Activated T-cell treated with anti-CD3 and anti-CD28 coated beads, Interleukin-2, amount 50 U/mL, for 48 hours (primary cell): ENCODE data around the gene ARHGAP22.

ENCODE experiments used
- DNase-seq, 2 experiments: peaks; one replicate each; pipeline ENCODE4 v3.0.0-alpha.2; 2020

ARHGAP22 gene

DNA sequence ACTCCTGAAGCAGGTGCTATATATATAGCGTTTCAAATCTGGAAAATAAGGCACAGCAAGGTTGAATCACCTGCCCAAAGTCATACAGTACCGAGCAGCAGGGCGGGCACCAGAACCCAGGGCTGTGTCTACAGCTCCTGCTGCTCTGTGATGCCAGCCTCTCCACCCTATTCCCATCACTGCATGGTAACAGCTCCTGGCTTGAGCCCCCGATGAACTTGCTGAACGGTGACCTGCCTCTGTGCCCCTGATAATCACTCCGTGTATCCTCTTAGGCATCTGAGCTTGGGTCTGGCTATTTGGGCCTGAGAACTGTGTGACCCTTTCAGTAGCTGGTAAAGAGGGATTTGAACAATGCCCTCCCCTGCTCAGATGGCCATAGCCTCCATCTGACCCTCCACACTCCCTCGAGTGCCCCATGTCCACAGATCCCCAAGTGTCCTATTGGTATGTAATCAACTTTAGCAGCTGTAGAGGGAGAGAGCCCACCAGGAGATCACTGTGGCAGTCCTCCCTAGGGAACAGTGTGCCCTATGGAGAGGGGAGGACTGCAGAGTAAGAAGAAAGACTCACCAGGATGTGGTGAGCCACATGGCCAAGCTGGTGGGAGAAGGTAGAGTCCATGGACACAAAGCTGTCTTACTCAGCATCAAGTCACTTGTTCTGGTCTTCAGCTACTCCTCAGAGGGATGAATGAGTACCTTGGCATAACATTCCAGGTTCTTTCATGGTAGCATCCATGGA is 1.1 kb upstream of the ARHGAP22 start:
- DNase-seq, result no peak

DNA sequence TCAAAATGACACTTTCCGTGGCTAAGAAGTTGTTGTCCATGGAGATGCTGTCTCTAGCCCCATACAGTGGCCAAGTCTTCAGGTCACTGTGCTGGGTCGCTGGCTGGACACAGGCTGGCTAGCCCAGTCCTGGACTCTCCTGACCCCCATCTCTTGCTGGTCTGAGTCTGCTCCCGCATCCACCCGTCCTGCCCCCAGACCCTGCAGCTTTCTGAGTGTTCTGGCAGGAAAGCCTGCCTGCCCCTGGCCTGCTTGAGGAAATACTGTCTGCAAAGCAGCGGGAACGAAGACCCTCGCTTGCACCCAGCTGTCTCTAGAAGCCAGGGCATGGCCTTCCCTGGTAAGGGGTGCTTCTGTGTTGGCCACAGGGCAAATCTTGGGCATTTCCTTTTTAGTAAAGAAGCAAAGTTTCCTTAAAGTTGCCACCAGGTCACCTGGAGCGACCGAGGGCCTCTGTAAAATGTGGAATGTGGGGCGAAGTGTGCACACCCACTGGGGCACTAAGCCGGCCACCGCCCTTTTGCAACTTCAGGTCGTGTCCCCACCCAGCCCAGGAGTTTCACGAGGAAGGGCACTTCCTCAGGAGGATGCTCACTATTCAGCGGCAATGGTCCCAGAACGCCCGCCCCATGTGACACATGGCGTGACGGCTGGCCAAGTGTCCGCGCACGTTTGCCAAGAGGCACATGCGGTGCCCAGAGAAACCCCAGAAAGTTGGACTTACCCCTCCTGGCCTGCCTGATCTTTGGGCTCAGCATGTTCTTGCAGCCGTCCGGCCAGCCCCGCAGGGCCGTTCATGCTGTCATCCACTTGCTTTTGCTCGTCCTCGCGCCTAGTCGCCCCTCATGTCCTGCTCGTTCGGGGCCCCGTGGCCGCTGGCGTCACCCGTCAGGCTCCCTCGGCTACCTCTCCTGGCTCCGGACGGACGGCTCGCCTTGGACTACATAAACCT is 558 bp downstream of the ARHGAP22 start:
- DNase-seq, result no peak

- no peak for DNase-seq
Observed at GRCh38 chr10:48603421-48604038, 1.3 kb downstream of the ARHGAP22 start.

DNA sequence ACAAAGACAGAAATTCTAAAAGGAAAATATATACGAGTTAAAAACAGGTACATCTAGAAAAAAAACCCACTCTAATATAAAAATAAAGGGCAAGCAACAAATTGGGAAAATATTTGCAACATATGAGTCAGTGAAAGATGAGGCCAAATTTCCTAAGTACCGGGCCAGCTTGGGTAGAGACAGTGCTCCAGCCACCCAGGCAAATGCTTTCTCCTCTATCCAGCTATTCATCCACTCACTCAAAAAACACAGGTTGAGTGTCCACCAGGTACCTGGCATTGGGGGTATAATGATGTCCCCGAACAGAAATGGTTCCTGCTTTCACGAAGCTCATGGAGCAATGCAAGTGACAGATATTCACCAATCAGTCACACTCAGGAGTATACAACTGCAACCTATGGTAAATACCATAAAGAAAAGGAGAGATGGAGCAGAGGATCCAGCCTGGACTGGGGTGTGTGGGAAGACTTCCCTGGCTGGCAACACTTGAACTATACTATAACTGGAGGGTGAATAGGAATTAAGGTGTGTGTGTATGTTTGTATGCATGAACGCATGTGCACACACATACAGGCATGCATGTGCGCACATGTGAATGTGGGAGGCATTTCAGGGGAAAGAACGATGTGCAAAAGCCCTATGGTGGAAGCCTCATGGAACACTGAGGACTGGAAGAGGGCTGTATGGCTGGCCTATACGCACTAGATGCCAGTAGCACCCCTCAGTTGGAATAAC is 2.3 kb downstream of the ARHGAP22 start:
- DNase-seq, result no peak

- no peak for DNase-seq
Observed at GRCh38 chr10:48601789-48602188, 3.1 kb downstream of the ARHGAP22 start.

- no peak for DNase-seq
Observed at GRCh38 chr10:48600645-48601505, 4.0 kb downstream of the ARHGAP22 start.

DNA sequence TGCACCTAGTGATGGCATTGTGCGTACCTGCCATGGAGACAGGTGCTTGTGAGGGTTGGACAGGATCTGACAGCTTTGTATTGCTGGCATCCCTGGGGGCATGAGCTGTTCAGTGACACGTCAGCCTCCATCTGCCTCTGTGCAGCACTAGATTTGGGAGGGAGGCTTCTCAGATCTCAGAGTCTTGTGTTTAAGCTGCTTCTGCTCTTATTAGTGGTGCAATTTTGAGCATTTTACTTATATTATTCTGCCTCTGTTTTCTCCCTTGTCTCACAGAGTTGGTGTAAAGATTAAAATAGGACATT is 5.1 kb downstream of the ARHGAP22 start:
- DNase-seq, result no peak

- no peak for DNase-seq
Observed at GRCh38 chr10:48598936-48599829, 5.7 kb downstream of the ARHGAP22 start.

DNA sequence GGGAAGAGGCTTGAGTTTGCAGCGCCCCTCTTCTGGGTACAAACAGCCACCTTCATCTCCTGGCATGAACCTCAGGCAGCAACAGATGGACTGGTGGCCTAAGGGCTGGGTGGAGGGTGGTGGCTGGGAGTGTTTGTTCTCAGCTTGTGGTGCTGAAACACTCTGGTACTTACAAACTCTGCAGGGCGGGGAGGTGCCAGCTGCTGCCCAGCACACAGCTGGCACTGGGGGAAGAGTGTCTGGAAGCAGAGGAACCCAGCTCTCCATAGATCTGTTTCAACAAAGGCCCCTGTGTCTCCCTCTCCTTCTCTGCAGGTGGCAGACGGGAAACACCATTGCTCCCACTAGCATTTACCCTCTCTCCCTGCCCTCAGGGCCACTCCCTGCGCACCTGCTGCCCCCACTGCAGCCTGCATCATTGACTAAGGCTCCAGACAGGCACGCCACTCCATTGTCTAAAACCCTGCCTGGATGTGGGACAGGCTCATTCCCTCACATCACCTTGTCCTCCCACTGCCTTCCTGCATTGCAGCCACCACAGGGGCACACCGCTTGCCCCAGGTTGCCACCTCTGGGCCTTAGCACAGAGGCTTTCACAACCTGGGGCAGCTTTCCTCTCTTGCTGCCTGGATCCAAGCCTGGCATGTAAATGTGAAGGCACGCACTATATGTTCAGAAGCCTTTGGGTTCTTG is 6.5 kb downstream of the ARHGAP22 start:
- no peak for DNase-seq

- DNase-seq, result no peak
Observed at GRCh38 chr10:48595539-48595932, 9.3 kb downstream of the ARHGAP22 start.

GRCh38 chr10:48594803-48595538 is 9.9 kb downstream of the ARHGAP22 start:
- DNase-seq, result no peak

- no peak for DNase-seq
Observed at GRCh38 chr10:48594371-48594770, 10.5 kb downstream of the ARHGAP22 start.

DNA sequence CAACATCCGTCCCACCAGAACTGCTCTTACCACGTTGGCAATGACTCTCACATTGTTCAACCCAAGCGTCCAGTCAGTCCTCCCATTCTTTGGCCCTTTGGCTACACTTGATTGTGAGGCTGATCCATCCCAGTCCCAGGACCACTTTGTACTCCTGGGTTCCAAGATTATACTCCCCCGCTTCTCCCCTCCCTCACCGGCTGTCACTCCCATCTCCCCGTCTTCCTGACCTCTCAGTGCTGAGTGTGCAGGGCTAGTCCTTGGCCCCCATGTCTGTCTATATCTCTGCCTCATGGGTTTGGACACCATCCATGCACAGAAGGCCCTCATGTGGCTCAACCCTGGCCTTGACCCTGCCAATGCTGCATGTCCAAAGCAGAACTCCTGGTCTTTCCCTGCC is 12.5 kb downstream of the ARHGAP22 start:
- no peak for DNase-seq

DNA sequence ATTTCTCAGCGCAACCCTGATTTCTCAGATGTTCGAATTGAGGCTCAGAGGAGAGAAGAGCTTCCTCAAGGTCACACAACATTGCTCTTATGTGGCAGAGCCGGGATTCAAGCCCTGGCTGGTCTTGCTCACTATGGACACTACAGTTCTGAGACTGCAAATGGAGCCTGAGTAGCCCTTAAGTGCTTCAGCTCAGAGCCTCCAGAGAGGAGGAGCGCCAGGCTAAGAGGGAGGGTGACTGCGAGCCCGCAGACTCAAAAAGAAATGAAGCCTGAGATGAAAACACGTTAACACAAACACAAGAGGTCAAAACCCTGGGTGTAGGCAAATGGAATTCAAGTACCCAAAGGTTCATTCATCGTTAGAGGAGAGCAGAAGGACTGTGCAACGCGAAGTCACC is 13.9 kb downstream of the ARHGAP22 start:
- DNase-seq, result no peak

DNA sequence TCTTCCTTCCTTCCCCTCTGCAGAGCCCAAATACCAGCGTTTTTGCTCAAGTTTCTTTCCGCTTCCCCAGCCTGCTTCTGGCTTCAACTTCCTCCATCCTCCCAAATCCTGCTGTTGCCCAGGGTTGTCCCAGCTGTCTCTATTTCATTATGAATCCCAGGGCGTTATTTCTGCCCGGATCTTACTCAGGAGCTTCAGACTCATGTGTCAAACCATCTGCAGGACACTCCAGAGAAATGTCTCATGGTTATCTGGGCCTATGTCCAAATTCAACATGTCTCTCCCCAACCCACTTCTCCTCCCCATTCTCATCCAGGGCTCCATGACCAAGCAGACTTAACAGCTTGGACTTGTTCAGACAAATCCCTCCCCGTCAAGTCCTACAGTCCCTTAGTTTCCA is 15.6 kb downstream of the ARHGAP22 start:
- no peak for DNase-seq

GRCh38 chr10:48587819-48588218 is 17.1 kb downstream of the ARHGAP22 start:
- no peak for DNase-seq

GRCh38 chr10:48587101-48587500 is 17.8 kb downstream of the ARHGAP22 start:
- no peak for DNase-seq

DNA sequence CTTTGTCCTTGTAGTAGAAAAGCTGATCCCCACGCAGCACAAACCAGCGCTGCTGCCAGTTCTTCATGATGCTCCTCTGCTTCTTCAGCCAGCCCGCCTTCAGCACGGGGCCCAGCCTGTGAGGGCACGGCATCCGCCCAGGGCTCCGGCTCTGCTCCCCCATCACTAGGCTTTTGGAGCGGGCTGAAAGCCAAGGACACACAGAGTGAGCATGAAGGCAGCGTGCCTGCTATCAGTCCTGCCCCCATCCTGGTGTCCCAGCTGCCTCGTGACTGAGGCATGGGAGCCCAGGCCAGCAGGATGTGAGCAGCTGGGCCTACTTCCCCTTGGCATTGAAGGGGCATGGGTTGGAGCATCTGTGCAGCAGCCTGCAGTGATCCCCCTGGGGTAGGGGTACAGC is 21.9 kb downstream of the ARHGAP22 start:
- DNase-seq, result no peak

GRCh38 chr10:48580236-48580635 is 24.6 kb downstream of the ARHGAP22 start:
- no peak for DNase-seq
